SK-N-SH (cell line): Measurements from ENCODE around the gene LSM2. TPM values are rescaled to one million over a fixed set of nuclear protein-coding genes. Genes with fewer than 3 reads are reported as not detected.

Source experiments
- CTCF ChIA-PET: fragments of 300-600, 350-600 bp; formaldehyde crosslinking; extraction: SDS; loops from one replicate; lab custom pipeline; 2021; lab: Yijun Ruan, JAX
- POLR2A ChIA-PET: fragments of 350-600 bp; sonication (Branson Sonifier 250); formaldehyde crosslinking; extraction: SDS; loops from one replicate; lab custom pipeline; 2020; ENCODE audit warnings: antibody characterized with exemption, inconsistent platforms; lab: Yijun Ruan, JAX
- DNase-seq: peaks from one replicate; pipeline ENCODE4 v3.0.0; 2012
- H2AFZ ChIP-seq: fragments of 200-600 bp; sonication (generic); 2 replicates; pipeline ENCODE4 v1.8.1; 2016; ENCODE audit warnings: antibody characterized with exemption, mild to moderate bottlenecking, low read depth
- H3F3A ChIP-seq: fragments of 200-600 bp; sonication (generic); replicated peaks from 2 replicates; pipeline ENCODE3; 2016; ENCODE audit warnings: antibody characterized with exemption, mild to moderate bottlenecking; ENCODE audit not compliant: insufficient read depth
- H3K27ac ChIP-seq, 2 experiments: fragments of 200-500 bp in 1 of 2; fragments of 200-600 bp in 1 of 2; sonication (Bioruptor generic) in 1 of 2; sonication (generic), shearing (Covaris generic) in 1 of 2; 2 replicates each; pipeline versions ENCODE4 v1.5.1 to v1.6.1; 2014 to 2016; ENCODE audit warnings: low read depth in 2 of 2, inconsistent platforms in 1 of 2, low read length in 1 of 2, mild to moderate bottlenecking in 1 of 2, mixed read lengths in 1 of 2
- H3K27me3 ChIP-seq: fragments of 200-600 bp; sonication (generic), shearing (Covaris generic); 2 replicates; pipeline ENCODE4 v1.6.1; 2016; ENCODE audit warnings: mixed run types; ENCODE audit not compliant: insufficient read depth
- H3K36me3 ChIP-seq, 2 experiments: fragments of 200-500 bp in 1 of 2; fragments of 200-600 bp in 1 of 2; sonication (Bioruptor generic) in 1 of 2; sonication (generic) in 1 of 2; replicated peaks in 1 of 2; 2 replicates each; pipeline versions ENCODE3 to v1.5.1; 2014 to 2016; ENCODE audit warnings: low read length in 1 of 2, mild to moderate bottlenecking in 1 of 2; ENCODE audit not compliant: insufficient read depth in 2 of 2, control insufficient read depth in 1 of 2
- H3K4me1 ChIP-seq, 2 experiments: fragments of 200-500 bp in 1 of 2; fragments of 200-600 bp in 1 of 2; sonication (Bioruptor generic) in 1 of 2; sonication (generic), shearing (Covaris generic) in 1 of 2; 2 replicates each; pipeline versions ENCODE4 v1.5.1 to v1.6.1; 2014 to 2016; ENCODE audit warnings: low read depth in 1 of 2, low read length in 1 of 2, mixed run types in 1 of 2; ENCODE audit not compliant: insufficient read depth in 2 of 2, control insufficient read depth in 1 of 2
- H3K4me2 ChIP-seq: fragments of 200-600 bp; sonication (generic), shearing (Covaris generic); 2 replicates; pipeline ENCODE4 v1.6.1; 2017; ENCODE audit warnings: mixed run types
- H3K4me3 ChIP-seq, 2 experiments: fragments of 200-500 bp in 1 of 2; fragments of 200-600 bp in 1 of 2; sonication (Bioruptor generic) in 1 of 2; sonication (generic), shearing (Covaris generic) in 1 of 2; 2 replicates each; pipeline versions ENCODE4 v1.5.1 to v1.8.1; 2014 to 2016; ENCODE audit warnings: low read depth in 2 of 2, inconsistent platforms in 1 of 2, low read length in 1 of 2, mild to moderate bottlenecking in 1 of 2, mixed read lengths in 1 of 2, moderate library complexity in 1 of 2
- H3K79me2 ChIP-seq: fragments of 200-600 bp; sonication (generic); 2 replicates; pipeline ENCODE4 v1.8.1; 2017; ENCODE audit warnings: mild to moderate bottlenecking; ENCODE audit not compliant: insufficient read depth
- H3K9ac ChIP-seq: fragments of 200-600 bp; sonication (generic); 2 replicates; pipeline ENCODE4 v1.6.1; 2017; ENCODE audit warnings: mixed run types
- H3K9me2 ChIP-seq: fragments of 200-600 bp; sonication (generic); 2 replicates; pipeline ENCODE4 v1.6.1; 2017; ENCODE audit warnings: mixed run types
- H3K9me3 ChIP-seq: fragments of 200-600 bp; sonication (generic); 2 replicates; pipeline ENCODE4 v1.6.1; 2017; ENCODE audit warnings: mixed run types, mild to moderate bottlenecking, moderate library complexity
- H4K20me1 ChIP-seq: fragments of 200-600 bp; sonication (generic); 2 replicates; pipeline ENCODE4 v1.6.1; 2017; ENCODE audit warnings: mild to moderate bottlenecking, mixed run types; ENCODE audit not compliant: insufficient read depth
- EP300 ChIP-seq, 2 experiments: IDR thresholded peaks; 2 replicates each; pipeline versions ENCODE4 v1.4.0 to v1.6.1; 2012; ENCODE audit warnings: borderline replicate concordance in 1 of 2, low read depth in 1 of 2, low read length in 1 of 2
- GATA2 ChIP-seq: sonication (generic); formaldehyde crosslinking; IDR thresholded peaks from 2 replicates; pipeline ENCODE4 v1.5.0; 2020; ENCODE audit warnings: mild to moderate bottlenecking, missing genetic modification reagents
- JUND ChIP-seq: IDR thresholded peaks from 2 replicates; pipeline ENCODE4 v1.4.0; 2012
- MAX ChIP-seq: IDR thresholded peaks from 2 replicates; pipeline ENCODE4 v1.4.0; 2012; ENCODE audit warnings: low read depth
- MEF2A ChIP-seq: IDR thresholded peaks from 2 replicates; pipeline ENCODE4 v1.4.0; 2012; ENCODE audit warnings: low read depth, borderline replicate concordance
- MXI1 ChIP-seq: IDR thresholded peaks from 2 replicates; pipeline ENCODE4 v1.6.1; 2012; ENCODE audit warnings: mild to moderate bottlenecking, low read depth, low read length, improper control_type of control experiment
- NFIC ChIP-seq: IDR thresholded peaks from 2 replicates; pipeline ENCODE4 v1.4.0; 2012; ENCODE audit warnings: borderline replicate concordance
- PBX3 ChIP-seq: IDR thresholded peaks from 2 replicates; pipeline ENCODE4; 2012
- POLR2AphosphoS5 ChIP-seq: IDR thresholded peaks from 2 replicates; pipeline ENCODE4 v1.6.1; 2012; ENCODE audit warnings: low read depth, low read length
- REST ChIP-seq: IDR thresholded peaks from 2 replicates; pipeline ENCODE4 v1.6.1; 2012; ENCODE audit warnings: mild to moderate bottlenecking, low read depth, low read length, moderate library complexity
- RFX5 ChIP-seq: IDR thresholded peaks from 2 replicates; pipeline ENCODE4 v1.6.1; 2012; ENCODE audit warnings: mild to moderate bottlenecking, improper control_type of control experiment, low read length
- SIN3A ChIP-seq: IDR thresholded peaks from 2 replicates; pipeline ENCODE4 v1.6.1; 2012; ENCODE audit warnings: low read depth, mild to moderate bottlenecking, low read length, moderate library complexity, borderline replicate concordance
- TEAD4 ChIP-seq: IDR thresholded peaks from 2 replicates; pipeline ENCODE4 v1.4.0; 2012; ENCODE audit warnings: mild to moderate bottlenecking, borderline replicate concordance; ENCODE audit not compliant: insufficient read depth
- WGBS: methylation state at CpG from one replicate; pipeline ENCODE4 v1.1.6; 2017; ENCODE audit warnings: low lambda C conversion rate; 5-methylcytosine and 5-hydroxymethylcytosine counted together
- polyA plus RNA-seq, 3 experiments: library from polyadenylated mRNA; depleted of rRNA; stranded (reverse); fragments of >200 nt; gene quantifications; 2 replicates each; pipeline ENCODE4 v1.2.3, GENCODE V29; 2012
- TF ChIP-seq, protein P1 (sequence below): fragments of 200-600 bp; sonication (generic); IDR thresholded peaks from 2 replicates; pipeline ENCODE4 v1.6.1; 2017; ENCODE audit warnings: antibody characterized with exemption, mild to moderate bottlenecking, moderate library complexity

LSM2 gene
- polyA plus RNA-seq, 1 of the 3 experiments (the other 2 are of a cell fraction) = 79.1 TPM

DNA sequence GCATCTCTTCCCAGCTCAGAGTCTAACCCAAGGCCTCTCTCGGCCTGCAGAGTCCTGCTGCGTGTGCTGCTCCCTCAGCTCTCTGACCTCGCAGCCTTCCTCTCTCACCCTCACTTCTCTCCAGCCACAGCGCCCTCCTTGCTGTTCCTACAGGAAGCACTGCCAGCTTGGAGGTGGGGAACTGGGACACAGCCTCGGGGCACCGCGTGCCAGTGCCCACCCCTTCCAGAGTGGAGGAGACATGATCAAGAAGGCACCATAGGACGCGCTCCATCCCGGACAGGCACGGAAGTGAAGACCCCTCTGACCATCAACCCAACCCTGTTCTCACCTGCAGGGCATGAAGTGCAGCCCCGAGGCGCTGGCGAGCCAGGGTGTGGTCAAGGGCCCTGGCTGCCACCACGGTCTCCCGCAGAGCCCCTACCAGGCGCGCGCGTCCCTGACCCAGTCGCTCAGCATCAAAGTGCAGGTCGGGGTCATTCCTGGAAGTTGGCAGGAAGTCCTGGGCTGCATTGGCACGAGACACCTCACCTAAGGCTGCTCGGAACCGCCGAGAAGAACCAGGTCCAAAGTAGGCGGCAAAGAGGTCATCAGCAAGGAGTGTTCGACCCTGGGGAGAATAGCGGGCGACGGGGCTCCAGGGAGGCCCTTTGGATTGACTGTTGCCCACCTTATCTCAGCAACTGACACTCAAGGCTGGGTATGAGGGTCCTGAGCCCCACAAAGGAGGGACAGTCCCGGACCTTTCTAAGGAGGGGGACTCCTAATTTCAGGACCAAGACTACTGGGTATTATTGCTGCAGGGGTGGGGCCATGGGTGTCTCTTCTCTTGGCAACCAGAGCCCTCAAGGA, 30.9 kb downstream of the LSM2 start:
- 94% methylated on average over 19 of the region's 32 CpGs for WGBS
- H3K27me3 ChIP-seq = no peaks in the 10 kb centered on the region
- POLR2A ChIA-PET = interaction anchor here (1.2 kb wide), 1 partner anchor 40 kb away, joined by 3 read pairs; the partner anchor contains the start of gene CLIC1

More for the DNA sequence above, 30.9 kb downstream of the LSM2 start:
- Histone ChIP-seq H3K4me1 (peaks cover 9 to 10% of the 10 kb centered on the region in 2 experiments; a peak in 2 of 4 replicates), H3K4me2 (no peak overlapping the region), H3K4me3 (no peak overlapping the region)
- TF ChIP-seq TEAD4 = no peak
- no peak for TF ChIP-seq EP300 (IDR thresholded peaks at IDR 0.05; ENCODE audit: borderline replicate concordance in 1 of 2, low read depth in 1 of 2, low read length in 1 of 2)
- no peak for TF ChIP-seq NFIC
- TF ChIP-seq, protein P1, sequence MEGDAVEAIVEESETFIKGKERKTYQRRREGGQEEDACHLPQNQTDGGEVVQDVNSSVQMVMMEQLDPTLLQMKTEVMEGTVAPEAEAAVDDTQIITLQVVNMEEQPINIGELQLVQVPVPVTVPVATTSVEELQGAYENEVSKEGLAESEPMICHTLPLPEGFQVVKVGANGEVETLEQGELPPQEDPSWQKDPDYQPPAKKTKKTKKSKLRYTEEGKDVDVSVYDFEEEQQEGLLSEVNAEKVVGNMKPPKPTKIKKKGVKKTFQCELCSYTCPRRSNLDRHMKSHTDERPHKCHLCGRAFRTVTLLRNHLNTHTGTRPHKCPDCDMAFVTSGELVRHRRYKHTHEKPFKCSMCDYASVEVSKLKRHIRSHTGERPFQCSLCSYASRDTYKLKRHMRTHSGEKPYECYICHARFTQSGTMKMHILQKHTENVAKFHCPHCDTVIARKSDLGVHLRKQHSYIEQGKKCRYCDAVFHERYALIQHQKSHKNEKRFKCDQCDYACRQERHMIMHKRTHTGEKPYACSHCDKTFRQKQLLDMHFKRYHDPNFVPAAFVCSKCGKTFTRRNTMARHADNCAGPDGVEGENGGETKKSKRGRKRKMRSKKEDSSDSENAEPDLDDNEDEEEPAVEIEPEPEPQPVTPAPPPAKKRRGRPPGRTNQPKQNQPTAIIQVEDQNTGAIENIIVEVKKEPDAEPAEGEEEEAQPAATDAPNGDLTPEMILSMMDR = no peak
- no peak for TF ChIP-seq RFX5
- TF ChIP-seq PBX3 = no peak
- no peak for TF ChIP-seq GATA2 (CRISPR knock-in tag)
- no peak for TF ChIP-seq JUND
- TF ChIP-seq REST = no peak
- TF ChIP-seq SIN3A = no peak
- no peak for TF ChIP-seq POLR2AphosphoS5
- TF ChIP-seq MAX = no peak
- TF ChIP-seq MXI1 = no peak
- TF ChIP-seq MEF2A = no peak
- TF ChIP-seq, all 33 proteins: peak for 0
- Histone ChIP-seq H3K79me2 (no peaks in the 10 kb centered on the region), H3K27ac (no peak overlapping the region), H3K9ac (no peak overlapping the region), H3K36me3 (peaks cover 0 to 22% of the 10 kb centered on the region in 2 experiments), H3K9me2 (no peaks in the 10 kb centered on the region), H2AFZ (no peak overlapping the region), H3K9me3 (no peaks in the 10 kb centered on the region), H4K20me1 (no peaks in the 10 kb centered on the region), H3F3A (peaks cover 3% of the 10 kb centered on the region)
- CTCF ChIA-PET = interaction anchor here (0.8 to 9.9 kb wide), 4 partner anchors 10 to 54 kb away, joined by 3 to 62 read pairs (median 6); no protein-coding TSS in a partner anchor
- DNase-seq = no peak
